Measurements from ENCODE around the gene FGFRL1. TPM values are rescaled to one million over a fixed set of nuclear protein-coding genes. Genes with fewer than 3 reads are reported as not detected.

The FGFRL1 gene
- polyA plus RNA-seq, 1 donor from 2014 or later: 0.97 TPM

GRCh38 chr4:1043651-1044468 lies 32.4 kb downstream of the FGFRL1 start (continued):
- TF ChIP-seq EZH2 (IDR thresholded peaks at IDR 0.05; ENCODE audit: borderline replicate concordance, insufficient read depth, low read length, poor library complexity, severe bottlenecking): no peak

DNA sequence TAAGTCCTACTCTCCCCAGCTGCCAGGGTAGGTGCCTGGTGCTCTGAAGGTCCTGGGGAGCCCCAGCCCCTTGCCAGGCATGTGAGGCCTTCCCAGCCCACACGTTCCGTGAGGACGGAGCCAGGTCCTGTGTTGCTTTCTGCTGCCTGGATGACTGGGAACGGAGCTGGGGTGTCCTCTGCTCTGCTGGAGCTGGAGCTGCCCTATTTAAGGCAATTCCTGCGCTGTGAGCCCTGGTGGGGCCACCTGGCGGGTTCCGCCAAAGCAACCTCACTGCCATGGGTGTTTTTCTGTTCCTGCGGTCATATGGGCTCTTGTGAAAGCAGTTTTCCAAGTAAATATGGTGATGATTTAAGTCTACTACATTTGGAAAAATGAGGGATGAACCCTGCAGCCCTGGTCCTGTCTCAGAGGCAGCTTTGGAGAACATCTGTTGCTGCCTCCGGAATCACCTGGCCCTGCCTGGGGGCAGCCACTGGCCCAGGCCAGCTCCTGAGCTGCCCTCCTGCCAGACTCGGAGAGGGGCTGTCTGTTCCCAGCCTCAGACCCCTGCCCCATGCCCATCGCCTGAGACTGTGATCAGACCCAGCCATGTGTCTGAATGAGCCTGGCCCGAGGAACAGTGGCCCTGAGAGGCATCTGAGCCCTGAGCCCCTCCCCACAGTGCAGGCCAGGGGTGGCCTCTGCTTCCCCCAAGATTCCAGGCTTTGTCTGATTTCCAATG lies 33.2 kb downstream of the FGFRL1 start:
- Histone ChIP-seq H3K36me3 (ENCODE audit: insufficient read depth, low read length) (no peaks in the 10 kb centered on the region), H4K20me1 (ENCODE audit: insufficient read depth) (no peaks in the 10 kb centered on the region), H3K4me2 (ENCODE audit: low read length) (no peak overlapping the region), H3K27ac (ENCODE audit: low read length) (no peak overlapping the region), H3K79me2 (replicated peaks; ENCODE audit: insufficient read depth, low read length) (no peaks in the 10 kb centered on the region), H3K9me3 (ENCODE audit: low read length) (no peaks in the 10 kb centered on the region), H3K9ac (ENCODE audit: low read length) (no peak overlapping the region), H2AFZ (ENCODE audit: low read depth, low read length) (no peak overlapping the region), H3F3A (ENCODE audit: insufficient read depth, low read length, poor library complexity, severe bottlenecking) (no peaks in the 10 kb centered on the region), H3K4me3 (ENCODE audit: low read length) (no peak overlapping the region), H3K27me3 (ENCODE audit: insufficient read depth, low read depth, low read length) (no peaks in the 10 kb centered on the region), H3K9me2 (ENCODE audit: insufficient read depth, low read length) (no peaks in the 10 kb centered on the region)
- TF ChIP-seq EP300 (conservative IDR thresholded peaks at IDR 0.05; ENCODE audit: poor library complexity, severe bottlenecking) (no peak), MXI1 (conservative IDR thresholded peaks at IDR 0.05; ENCODE audit: poor library complexity, severe bottlenecking) (no peak)
- TF ChIP-seq, protein P1, sequence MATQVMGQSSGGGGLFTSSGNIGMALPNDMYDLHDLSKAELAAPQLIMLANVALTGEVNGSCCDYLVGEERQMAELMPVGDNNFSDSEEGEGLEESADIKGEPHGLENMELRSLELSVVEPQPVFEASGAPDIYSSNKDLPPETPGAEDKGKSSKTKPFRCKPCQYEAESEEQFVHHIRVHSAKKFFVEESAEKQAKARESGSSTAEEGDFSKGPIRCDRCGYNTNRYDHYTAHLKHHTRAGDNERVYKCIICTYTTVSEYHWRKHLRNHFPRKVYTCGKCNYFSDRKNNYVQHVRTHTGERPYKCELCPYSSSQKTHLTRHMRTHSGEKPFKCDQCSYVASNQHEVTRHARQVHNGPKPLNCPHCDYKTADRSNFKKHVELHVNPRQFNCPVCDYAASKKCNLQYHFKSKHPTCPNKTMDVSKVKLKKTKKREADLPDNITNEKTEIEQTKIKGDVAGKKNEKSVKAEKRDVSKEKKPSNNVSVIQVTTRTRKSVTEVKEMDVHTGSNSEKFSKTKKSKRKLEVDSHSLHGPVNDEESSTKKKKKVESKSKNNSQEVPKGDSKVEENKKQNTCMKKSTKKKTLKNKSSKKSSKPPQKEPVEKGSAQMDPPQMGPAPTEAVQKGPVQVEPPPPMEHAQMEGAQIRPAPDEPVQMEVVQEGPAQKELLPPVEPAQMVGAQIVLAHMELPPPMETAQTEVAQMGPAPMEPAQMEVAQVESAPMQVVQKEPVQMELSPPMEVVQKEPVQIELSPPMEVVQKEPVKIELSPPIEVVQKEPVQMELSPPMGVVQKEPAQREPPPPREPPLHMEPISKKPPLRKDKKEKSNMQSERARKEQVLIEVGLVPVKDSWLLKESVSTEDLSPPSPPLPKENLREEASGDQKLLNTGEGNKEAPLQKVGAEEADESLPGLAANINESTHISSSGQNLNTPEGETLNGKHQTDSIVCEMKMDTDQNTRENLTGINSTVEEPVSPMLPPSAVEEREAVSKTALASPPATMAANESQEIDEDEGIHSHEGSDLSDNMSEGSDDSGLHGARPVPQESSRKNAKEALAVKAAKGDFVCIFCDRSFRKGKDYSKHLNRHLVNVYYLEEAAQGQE (IDR thresholded peaks at IDR 0.05; ENCODE audit: borderline replicate concordance): no peak

GRCh38 chr4:1045193-1045594 lies 33.8 kb downstream of the FGFRL1 start:
- no peaks in the 10 kb centered on the region for H4K20me1 ChIP-seq (ENCODE audit: insufficient read depth)
- H3K9ac ChIP-seq (ENCODE audit: low read length): no peak overlapping the region
- no peak overlapping the region for H3K4me2 ChIP-seq (ENCODE audit: low read length)
- no peaks in the 10 kb centered on the region for H3K9me2 ChIP-seq (ENCODE audit: insufficient read depth, low read length)
- no peaks in the 10 kb centered on the region for H3K9me3 ChIP-seq (ENCODE audit: low read length)
- no peaks in the 10 kb centered on the region for H3K36me3 ChIP-seq (ENCODE audit: insufficient read depth, low read length)
- no peaks in the 10 kb centered on the region for H3F3A ChIP-seq (ENCODE audit: insufficient read depth, low read length, poor library complexity, severe bottlenecking)
- H3K27me3 ChIP-seq (ENCODE audit: insufficient read depth, low read depth, low read length): no peaks in the 10 kb centered on the region
- H3K27ac ChIP-seq (ENCODE audit: low read length): no peak overlapping the region
- H3K79me2 ChIP-seq (replicated peaks; ENCODE audit: insufficient read depth, low read length): no peaks in the 10 kb centered on the region
- H2AFZ ChIP-seq (ENCODE audit: low read depth, low read length): no peak overlapping the region
- H3K4me3 ChIP-seq (ENCODE audit: low read length): no peak overlapping the region
- no peak for TF ChIP-seq POLR2AphosphoS5 (IDR thresholded peaks at IDR 0.05)
- no peak for TF ChIP-seq TAF1 (IDR thresholded peaks at IDR 0.05; ENCODE audit: low read depth)
- TF ChIP-seq, protein P1 (IDR thresholded peaks at IDR 0.05; ENCODE audit: borderline replicate concordance): no peak
- TF ChIP-seq SMC3 (conservative IDR thresholded peaks at IDR 0.05; ENCODE audit: poor library complexity): no peak
- TF ChIP-seq RAD21 (conservative IDR thresholded peaks at IDR 0.05): no peak
- TF ChIP-seq EP300 (conservative IDR thresholded peaks at IDR 0.05; ENCODE audit: poor library complexity, severe bottlenecking): no peak
- TF ChIP-seq CTCF (IDR thresholded peaks at IDR 0.05; ENCODE audit: poor library complexity, severe bottlenecking): no peak
- TF ChIP-seq EZH2 (IDR thresholded peaks at IDR 0.05; ENCODE audit: borderline replicate concordance, insufficient read depth, low read length, poor library complexity, severe bottlenecking): no peak
- TF ChIP-seq MXI1 (conservative IDR thresholded peaks at IDR 0.05; ENCODE audit: poor library complexity, severe bottlenecking): no peak

All from neural cell (in vitro differentiated cells).